ENCODE results near the gene IFNG-AS1. TPM values are rescaled to one million over a fixed set of nuclear protein-coding genes. Genes with fewer than 3 reads are reported as not detected.

IFNG-AS1 gene
- total and polyA plus RNA-seq, 2 experiments from 2014 or later, result not detected

DNA sequence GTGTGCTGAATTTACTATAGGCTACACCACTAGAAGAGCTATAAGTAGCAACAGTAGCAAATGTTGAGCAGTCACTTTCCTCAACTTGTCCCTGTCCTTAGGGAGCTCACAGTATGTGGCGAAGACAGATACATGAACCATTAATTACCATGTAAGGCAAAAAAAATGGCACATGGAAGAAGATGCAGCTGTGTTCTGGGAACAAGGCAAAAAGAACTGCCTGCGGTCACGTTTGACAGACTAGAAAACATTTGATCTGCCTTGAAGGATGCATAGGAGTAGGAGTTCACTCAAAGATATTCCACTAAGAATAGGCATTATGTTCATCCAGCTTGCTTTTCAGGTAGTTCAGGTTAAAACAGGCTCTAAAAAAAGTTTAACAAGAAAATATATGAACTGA lies 46.5 kb upstream of the IFNG-AS1 start:
- H4K20me1 ChIP-seq (ENCODE audit: insufficient read depth, poor library complexity, severe bottlenecking), result no peaks in the 10 kb centered on the region
- TF ChIP-seq EZH2phosphoT487 (IDR thresholded peaks at IDR 0.05; ENCODE audit: low read depth, severe bottlenecking, unreplicated experiment) (no peak), EZH2 (IDR thresholded peaks at IDR 0.05; ENCODE audit: borderline replicate concordance) (no peak)
- TF ChIP-seq, protein P1, sequence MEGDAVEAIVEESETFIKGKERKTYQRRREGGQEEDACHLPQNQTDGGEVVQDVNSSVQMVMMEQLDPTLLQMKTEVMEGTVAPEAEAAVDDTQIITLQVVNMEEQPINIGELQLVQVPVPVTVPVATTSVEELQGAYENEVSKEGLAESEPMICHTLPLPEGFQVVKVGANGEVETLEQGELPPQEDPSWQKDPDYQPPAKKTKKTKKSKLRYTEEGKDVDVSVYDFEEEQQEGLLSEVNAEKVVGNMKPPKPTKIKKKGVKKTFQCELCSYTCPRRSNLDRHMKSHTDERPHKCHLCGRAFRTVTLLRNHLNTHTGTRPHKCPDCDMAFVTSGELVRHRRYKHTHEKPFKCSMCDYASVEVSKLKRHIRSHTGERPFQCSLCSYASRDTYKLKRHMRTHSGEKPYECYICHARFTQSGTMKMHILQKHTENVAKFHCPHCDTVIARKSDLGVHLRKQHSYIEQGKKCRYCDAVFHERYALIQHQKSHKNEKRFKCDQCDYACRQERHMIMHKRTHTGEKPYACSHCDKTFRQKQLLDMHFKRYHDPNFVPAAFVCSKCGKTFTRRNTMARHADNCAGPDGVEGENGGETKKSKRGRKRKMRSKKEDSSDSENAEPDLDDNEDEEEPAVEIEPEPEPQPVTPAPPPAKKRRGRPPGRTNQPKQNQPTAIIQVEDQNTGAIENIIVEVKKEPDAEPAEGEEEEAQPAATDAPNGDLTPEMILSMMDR (IDR thresholded peaks at IDR 0.05; ENCODE audit: poor library complexity), result no peak
- no peaks in the 10 kb centered on the region for H3K79me2 ChIP-seq
- DNase-seq (ENCODE audit: low spot score), result no peak
- no peak overlapping the region for H3K27ac ChIP-seq
- H3K36me3 ChIP-seq (replicated peaks; ENCODE audit: insufficient read depth, low read depth), result no peaks in the 10 kb centered on the region
- H3K27me3 ChIP-seq, result no peaks in the 10 kb centered on the region
- no peaks in the 10 kb centered on the region for H3K9me2 ChIP-seq (replicated peaks; ENCODE audit: insufficient read depth)
- no peak overlapping the region for H3K4me3 ChIP-seq
- H3K4me1 ChIP-seq (ENCODE audit: insufficient read depth), result peaks cover 8% of the 10 kb centered on the region
- no peak overlapping the region for H2AFZ ChIP-seq
- 85% methylated on average over 3 of the region's 3 CpGs for WGBS (ENCODE audit: low lambda C conversion rate, missing lambda C conversion rate)
- H3K4me2 ChIP-seq, result no peak overlapping the region
- no peaks in the 10 kb centered on the region for H3K9me3 ChIP-seq (ENCODE audit: low read depth)

DNA sequence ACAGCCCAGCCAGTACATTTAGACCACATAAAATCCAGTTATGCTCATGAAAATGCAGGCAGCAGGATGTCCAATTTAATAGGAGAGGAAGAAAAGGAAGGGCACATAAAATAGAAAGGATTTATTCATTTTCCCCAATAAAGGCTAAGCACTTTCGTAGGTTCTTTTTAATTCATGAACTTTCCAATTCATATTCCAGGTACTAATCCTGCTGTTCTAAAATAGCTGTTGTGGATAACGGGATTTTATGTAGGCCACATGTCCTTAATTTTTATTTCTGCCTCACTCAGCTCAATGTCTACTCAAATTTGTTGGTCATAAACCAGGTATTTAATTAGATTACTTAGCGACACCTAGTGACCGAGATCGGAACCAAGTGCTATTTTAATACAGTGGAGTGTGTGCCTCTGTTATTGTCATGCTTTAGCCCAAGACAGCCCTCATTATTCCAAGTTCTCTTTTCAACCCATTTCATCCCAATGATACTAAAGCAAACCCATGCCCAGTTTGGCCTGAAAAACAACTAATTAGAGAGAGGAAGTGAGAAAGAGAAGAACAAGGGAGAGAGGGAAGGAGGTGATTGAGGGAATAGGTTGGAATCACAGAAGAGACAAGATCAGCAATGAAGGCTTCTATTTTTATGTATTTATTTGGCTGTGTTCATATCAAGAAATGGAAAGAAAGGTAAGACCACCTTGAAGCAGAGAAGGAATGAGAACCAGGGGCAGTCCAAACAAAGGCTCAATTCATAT lies 45.9 kb upstream of the IFNG-AS1 start:
- WGBS (ENCODE audit: low lambda C conversion rate, missing lambda C conversion rate), result 10% methylated on average over 5 of the region's 5 CpGs
- Histone ChIP-seq H3K79me2 (no peaks in the 10 kb centered on the region), H3K4me3 (no peak overlapping the region), H3K27me3 (no peaks in the 10 kb centered on the region), H2AFZ (no peak overlapping the region), H3K4me2 (no peak overlapping the region), H3K4me1 (ENCODE audit: insufficient read depth) (peaks cover 8% of the 10 kb centered on the region), H4K20me1 (ENCODE audit: insufficient read depth, poor library complexity, severe bottlenecking) (no peaks in the 10 kb centered on the region), H3K27ac (no peak overlapping the region), H3K9me3 (ENCODE audit: low read depth) (no peaks in the 10 kb centered on the region), H3K9me2 (replicated peaks; ENCODE audit: insufficient read depth) (no peaks in the 10 kb centered on the region), H3K36me3 (replicated peaks; ENCODE audit: insufficient read depth, low read depth) (no peaks in the 10 kb centered on the region)
- TF ChIP-seq, protein P1 (IDR thresholded peaks at IDR 0.05; ENCODE audit: poor library complexity), result peak; percentile 82
- TF ChIP-seq EZH2phosphoT487 (IDR thresholded peaks at IDR 0.05; ENCODE audit: low read depth, severe bottlenecking, unreplicated experiment) (no peak), EZH2 (IDR thresholded peaks at IDR 0.05; ENCODE audit: borderline replicate concordance) (no peak)
- DNase-seq (ENCODE audit: low spot score), result peak; percentile 85

- Histone ChIP-seq H3K27ac (no peak overlapping the region), H2AFZ (no peak overlapping the region), H3K4me1 (ENCODE audit: insufficient read depth) (peaks cover 8% of the 10 kb centered on the region), H3K9me3 (ENCODE audit: low read depth) (no peaks in the 10 kb centered on the region), H3K4me2 (no peak overlapping the region), H3K9me2 (replicated peaks; ENCODE audit: insufficient read depth) (no peaks in the 10 kb centered on the region), H3K79me2 (no peaks in the 10 kb centered on the region), H3K4me3 (no peak overlapping the region), H3K27me3 (no peaks in the 10 kb centered on the region), H3K36me3 (replicated peaks; ENCODE audit: insufficient read depth, low read depth) (no peaks in the 10 kb centered on the region), H4K20me1 (ENCODE audit: insufficient read depth, poor library complexity, severe bottlenecking) (no peaks in the 10 kb centered on the region)
- DNase-seq (ENCODE audit: low spot score), result no peak
- WGBS (ENCODE audit: low lambda C conversion rate, missing lambda C conversion rate), result 87% methylated on average over 5 of the region's 5 CpGs
- TF ChIP-seq EZH2 (IDR thresholded peaks at IDR 0.05; ENCODE audit: borderline replicate concordance), result no peak
- TF ChIP-seq, protein P1 (IDR thresholded peaks at IDR 0.05; ENCODE audit: poor library complexity), result no peak
Observed at GRCh38 chr12:67944093-67944492, 45.2 kb upstream of the IFNG-AS1 start.

Data from hepatocyte (in vitro differentiated cells).